Stimulated activated CD4-positive, alpha-beta T cell treated with anti-CD3 and anti-CD28 coated beads, Interleukin-4, amount 100 ng/mL, for 24 hours (primary cell): ENCODE data around the gene ADISSP.
A peak's percentile ranks its signal among the peaks of the same experiment; 100 is the strongest.

ENCODE experiments used
- DNase-seq: peaks from one replicate; pipeline ENCODE4 v3.0.0-alpha.2; 2020

ADISSP gene

GRCh38 chr20:3753501-3754275 is 13.9 kb downstream of the ADISSP start:
- DNase-seq, result no peak

DNA sequence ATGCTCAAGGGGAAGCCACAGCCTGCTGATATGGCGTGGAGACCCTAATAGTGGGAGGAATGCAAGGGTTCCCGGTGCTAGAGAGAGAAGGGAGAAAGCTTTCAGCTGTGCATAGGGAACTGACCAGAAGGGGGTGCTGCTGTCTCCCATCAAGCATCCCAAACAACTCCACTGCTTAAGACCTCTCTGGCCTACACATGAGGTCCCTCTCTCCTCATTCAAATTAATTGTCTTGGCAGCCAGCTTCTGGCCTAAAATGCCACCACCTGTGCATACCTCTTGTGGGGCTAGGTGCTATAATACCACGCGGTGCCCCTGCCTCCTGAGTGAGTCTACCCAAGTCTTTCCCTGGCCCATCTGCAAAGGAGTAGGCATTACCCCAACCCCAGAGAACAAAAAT is 14.5 kb downstream of the ADISSP start:
- DNase-seq, result peak; percentile 66

- no peak for DNase-seq
These were observed 15.2 kb downstream of the ADISSP start for GRCh38 chr20:3752386-3752759.

- peak; percentile 63 for DNase-seq
These were observed 15.7 kb downstream of the ADISSP start for GRCh38 chr20:3751675-3752385.

DNA sequence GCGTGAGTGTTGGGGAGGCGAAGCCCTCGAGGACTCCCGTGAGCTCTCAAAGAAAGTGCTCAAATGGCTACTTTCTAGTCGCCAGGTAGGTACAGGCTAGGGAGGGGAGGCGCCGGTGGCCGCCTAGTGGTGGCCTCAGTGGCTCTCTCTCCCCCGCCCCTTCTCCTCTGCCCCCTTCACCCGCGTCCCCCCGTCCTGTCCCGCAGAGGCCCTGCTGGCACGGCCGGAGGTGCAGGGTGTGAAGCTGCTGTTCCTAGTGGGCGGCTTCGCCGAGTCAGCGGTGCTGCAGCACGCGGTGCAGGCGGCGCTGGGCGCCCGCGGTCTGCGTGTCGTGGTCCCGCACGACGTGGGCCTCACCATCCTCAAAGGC is 16.3 kb downstream of the ADISSP start:
- DNase-seq, result no peak

- DNase-seq, result peak; percentile 23
These were observed 17.6 kb downstream of the ADISSP start for GRCh38 chr20:3749689-3750531.

GRCh38 chr20:3749087-3749688 is 18.4 kb downstream of the ADISSP start:
- DNase-seq, result no peak

GRCh38 chr20:3748073-3748472 is 19.5 kb downstream of the ADISSP start:
- DNase-seq, result no peak

- no peak for DNase-seq
These were observed 20.1 kb downstream of the ADISSP start for GRCh38 chr20:3747471-3747870.

GRCh38 chr20:3745686-3746173 is 21.8 kb downstream of the ADISSP start:
- DNase-seq, result no peak

DNA sequence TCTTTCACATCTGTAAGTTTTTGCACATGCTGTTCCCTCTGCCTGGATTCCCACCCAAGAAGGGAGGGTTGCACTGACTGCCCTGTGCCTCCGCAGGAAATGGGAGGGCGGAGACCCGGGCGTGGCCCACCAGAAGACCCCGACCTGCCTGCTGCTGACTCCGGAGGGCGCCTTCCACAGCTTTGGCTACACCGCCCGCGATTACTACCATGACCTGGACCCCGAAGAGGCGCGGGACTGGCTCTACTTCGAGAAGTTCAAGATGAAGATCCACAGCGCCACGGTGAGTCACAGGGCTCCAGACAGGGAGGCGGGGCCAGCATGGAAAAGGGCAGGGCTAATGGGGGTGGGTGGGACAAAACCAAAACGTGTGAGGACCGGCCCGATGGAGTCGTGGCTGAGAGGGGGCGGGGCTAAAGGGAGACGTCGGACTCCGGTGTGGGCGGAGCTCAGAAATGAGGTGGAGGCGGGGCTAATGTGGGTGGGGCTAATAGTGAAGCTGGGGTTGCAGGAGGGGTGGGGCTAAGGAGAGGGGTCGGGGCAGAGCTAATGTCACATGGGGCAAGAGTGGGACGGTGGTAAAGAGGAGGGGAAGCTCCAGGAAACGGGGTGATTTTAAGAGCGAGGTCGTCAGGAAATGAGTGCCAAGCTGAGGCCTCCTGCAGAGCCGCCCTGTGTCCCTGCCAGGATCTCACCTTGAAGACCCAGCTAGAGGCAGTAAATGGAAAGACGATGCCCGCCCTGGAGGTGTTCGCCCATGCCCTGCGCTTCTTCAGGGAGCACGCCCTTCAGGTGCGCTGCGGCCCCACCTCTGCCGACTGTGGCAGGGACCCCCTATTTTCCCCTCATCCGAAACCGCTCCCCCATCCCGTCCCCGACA is 22.5 kb downstream of the ADISSP start:
- peak; percentile 77 for DNase-seq

GRCh38 chr20:3744037-3744436 is 23.5 kb downstream of the ADISSP start:
- DNase-seq, result no peak

DNA sequence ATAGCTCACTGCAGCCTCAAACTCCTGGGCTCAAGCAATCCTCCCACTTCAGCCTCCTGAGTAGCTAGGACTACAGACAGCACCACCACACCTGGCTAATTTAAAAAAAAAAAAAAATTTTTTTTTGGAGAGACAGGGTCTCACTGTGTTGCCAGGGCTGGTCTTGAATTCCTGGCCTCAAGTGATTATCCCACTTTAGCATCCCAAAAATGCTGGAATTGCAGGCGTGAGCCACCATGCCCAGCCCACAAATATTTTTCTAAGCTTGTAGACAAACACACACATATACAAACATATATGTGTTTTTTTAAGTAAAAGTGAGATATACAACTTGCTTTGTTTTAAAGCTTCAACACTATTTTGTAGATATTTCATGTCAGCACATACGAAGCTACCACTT is 24.3 kb downstream of the ADISSP start:
- no peak for DNase-seq

DNA sequence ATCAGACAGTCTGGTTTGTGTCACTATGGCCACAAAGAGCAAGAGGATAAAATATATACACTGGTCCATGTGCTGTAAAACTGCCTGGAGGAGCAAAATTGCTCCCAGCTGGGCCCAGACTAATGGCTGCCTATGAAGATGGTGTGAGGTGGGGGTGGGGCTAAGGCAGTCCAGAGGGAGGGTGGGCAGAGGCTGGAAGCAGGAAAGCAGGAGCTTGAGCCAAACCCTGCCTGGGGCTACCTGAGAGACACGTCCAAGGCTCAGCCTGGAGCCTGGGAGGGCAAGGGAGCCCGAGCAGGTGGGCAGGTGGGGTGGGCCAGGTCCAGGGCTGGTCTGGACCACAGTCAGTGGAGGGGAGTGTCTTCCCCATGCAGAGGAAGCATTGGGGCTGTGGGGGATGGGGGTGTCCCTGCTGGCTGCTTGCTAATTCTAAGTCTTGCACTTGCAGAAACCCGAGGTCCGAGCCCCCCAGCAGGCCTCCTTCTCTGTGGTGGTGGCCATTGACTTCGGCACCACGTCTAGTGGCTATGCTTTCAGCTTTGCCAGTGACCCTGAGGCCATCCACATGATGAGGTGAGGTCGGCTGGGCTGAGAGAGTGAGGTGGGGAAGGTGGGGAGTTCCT is 25.6 kb downstream of the ADISSP start:
- DNase-seq, result no peak

DNA sequence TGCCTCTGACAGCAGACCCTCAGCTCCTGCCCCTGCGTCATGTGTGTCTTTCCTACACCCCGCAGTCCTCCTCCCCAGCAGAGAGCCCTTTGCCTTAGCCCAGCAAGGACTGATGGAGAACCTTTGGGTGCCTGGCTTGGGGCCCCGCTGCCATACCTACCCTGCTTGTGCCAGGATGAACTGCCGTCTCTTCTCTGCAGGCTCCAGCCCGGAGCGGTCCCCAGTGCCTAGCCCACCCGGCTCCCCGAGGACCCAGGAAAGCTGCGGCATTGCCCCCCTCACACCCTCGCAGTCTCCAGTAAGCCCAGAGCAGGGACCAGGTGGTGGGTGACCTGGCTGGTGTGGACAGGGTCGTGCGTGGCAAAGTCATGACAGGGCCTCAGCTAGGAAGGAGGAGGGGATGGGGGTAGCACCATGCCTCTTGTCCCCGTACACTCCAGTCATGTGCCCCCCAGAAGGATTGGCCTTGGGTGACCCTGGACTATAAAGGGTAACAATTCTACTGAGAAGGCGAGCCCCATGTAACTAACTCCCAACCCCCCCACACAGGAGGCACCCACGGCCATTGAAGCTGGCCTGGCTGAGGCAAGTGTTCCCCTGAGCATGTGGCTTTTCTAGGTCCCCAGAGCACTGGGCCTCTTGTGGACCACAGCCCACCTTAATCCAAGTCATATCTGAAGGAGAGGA is 26.8 kb downstream of the ADISSP start:
- DNase-seq, result no peak

GRCh38 chr20:3739926-3740451 is 27.6 kb downstream of the ADISSP start:
- DNase-seq, result no peak

GRCh38 chr20:3739054-3739925 is 28.3 kb downstream of the ADISSP start:
- DNase-seq, result no peak

GRCh38 chr20:3738111-3739053 is 29.2 kb downstream of the ADISSP start:
- no peak for DNase-seq
